HFFc6 (cell line): ENCODE measurements around the gene R3HCC1L. TPM values are rescaled to one million over a fixed set of nuclear protein-coding genes. Genes with fewer than 3 reads are reported as not detected.

Source experiments
- DNase-seq: peaks from one replicate; pipeline ENCODE4 v3.0.0-alpha.2; 2018
- H3K27ac Mint-ChIP-seq: 2 replicates; pipeline ENCODE4 v1.8.0; 2020; ENCODE audit warnings: mild to moderate bottlenecking, mixed read lengths
- H3K27me3 Mint-ChIP-seq: 2 replicates; pipeline ENCODE4 v1.8.0; 2021; ENCODE audit warnings: mild to moderate bottlenecking, moderate library complexity, mixed read lengths; ENCODE audit not compliant: insufficient read depth
- H3K36me3 Mint-ChIP-seq: 2 replicates; pipeline ENCODE4 v1.8.0; 2021; ENCODE audit warnings: low read depth, mixed read lengths
- H3K4me1 Mint-ChIP-seq: 2 replicates; pipeline ENCODE4 v1.8.0; 2020; ENCODE audit warnings: low read depth, mixed read lengths
- H3K4me3 Mint-ChIP-seq: 2 replicates; pipeline ENCODE4 v1.8.0; 2020; ENCODE audit warnings: mild to moderate bottlenecking, moderate library complexity, mixed read lengths
- H3K9me3 Mint-ChIP-seq: 2 replicates; pipeline ENCODE4 v1.8.0; 2020; ENCODE audit warnings: mild to moderate bottlenecking, mixed read lengths
- CTCF ChIP-seq: fragments of 200-600 bp; sonication (generic); IDR thresholded peaks from 2 replicates; pipeline ENCODE4 v1.5.0; 2021; ENCODE audit warnings: antibody characterized with exemption, mild to moderate bottlenecking
- long read RNA-seq: library from polyadenylated mRNA; unstranded; transcript quantifications from one replicate; pipeline ENCODE4 v2.0.0, GENCODE V29; 2019
- total RNA-seq, 6 experiments: library from RNA; stranded (reverse); fragmentation: NEBNext Ultra II Directional; extraction: Animal tissue kit (Norgen Biotek cat#: 25700); gene quantifications; 2 replicates in 1 of 6; 3 replicates in 5 of 6; pipeline ENCODE4 v1.2.3, GENCODE V29; 2021

Gene R3HCC1L
- 1 to 10 TPM; 7.4 to 8.1 (median 7.6) TPM for total RNA-seq
- long read RNA-seq, partial matches to known transcripts: 2 of 7 reads
- long read RNA-seq, other reads (novel, unspliced or antisense): 5 of 7 reads

GRCh38 chr10:98134431-98135221 is at the start of gene R3HCC1L:
R3HCC1L (plus strand) TSS chr10:98134657; CDS start chr10:98208115, 73,458 bp downstream.
- H3K27ac Mint-ChIP-seq: peak within 1 kb of the TSS; percentile 95
- H3K36me3 Mint-ChIP-seq: peaks cover 4% of the 10 kb centered on the region; the same call in 1 of the 2 replicates
- peaks cover 5% of the 10 kb centered on the region; the same call in 1 of the 2 replicates for H3K9me3 Mint-ChIP-seq
- H3K4me3 Mint-ChIP-seq: peak within 1 kb of the TSS; percentile 97
- peak; percentile 81 for DNase-seq
- H3K27me3 Mint-ChIP-seq: no peaks in the 10 kb centered on the region; the same call in 1 of the 2 replicates
- TF ChIP-seq CTCF: no peak
- H3K4me1 Mint-ChIP-seq: peaks cover 36% of the 10 kb centered on the region

DNA sequence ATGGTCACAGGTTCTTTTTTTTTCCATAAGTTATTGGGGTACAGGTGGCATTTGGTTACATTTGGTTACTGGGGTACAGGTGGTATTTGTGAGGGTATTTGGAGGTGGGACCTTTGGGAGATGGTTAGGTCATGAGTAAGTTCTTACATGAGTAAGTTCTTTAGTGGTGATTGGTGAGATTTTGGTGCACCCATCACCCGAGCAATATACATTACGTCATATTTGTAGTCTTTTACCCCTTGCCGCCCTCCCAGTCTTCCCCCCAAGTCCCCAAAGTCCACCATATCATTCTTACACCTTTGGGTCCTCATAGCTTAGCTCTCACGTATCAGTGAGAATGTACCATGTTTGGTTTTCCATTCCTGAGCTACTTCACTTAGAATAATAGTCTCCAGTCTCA is 49.2 kb upstream of the R3HCC1L start:
- no peak overlapping the region for H3K4me3 Mint-ChIP-seq
- no peaks in the 10 kb centered on the region for H3K9me3 Mint-ChIP-seq
- no peak for DNase-seq
- no peak for TF ChIP-seq CTCF
- peaks cover 14% of the 10 kb centered on the region for H3K27me3 Mint-ChIP-seq
- H3K4me1 Mint-ChIP-seq: no peaks in the 10 kb centered on the region
- H3K27ac Mint-ChIP-seq: no peak overlapping the region
- H3K36me3 Mint-ChIP-seq: no peaks in the 10 kb centered on the region

DNA sequence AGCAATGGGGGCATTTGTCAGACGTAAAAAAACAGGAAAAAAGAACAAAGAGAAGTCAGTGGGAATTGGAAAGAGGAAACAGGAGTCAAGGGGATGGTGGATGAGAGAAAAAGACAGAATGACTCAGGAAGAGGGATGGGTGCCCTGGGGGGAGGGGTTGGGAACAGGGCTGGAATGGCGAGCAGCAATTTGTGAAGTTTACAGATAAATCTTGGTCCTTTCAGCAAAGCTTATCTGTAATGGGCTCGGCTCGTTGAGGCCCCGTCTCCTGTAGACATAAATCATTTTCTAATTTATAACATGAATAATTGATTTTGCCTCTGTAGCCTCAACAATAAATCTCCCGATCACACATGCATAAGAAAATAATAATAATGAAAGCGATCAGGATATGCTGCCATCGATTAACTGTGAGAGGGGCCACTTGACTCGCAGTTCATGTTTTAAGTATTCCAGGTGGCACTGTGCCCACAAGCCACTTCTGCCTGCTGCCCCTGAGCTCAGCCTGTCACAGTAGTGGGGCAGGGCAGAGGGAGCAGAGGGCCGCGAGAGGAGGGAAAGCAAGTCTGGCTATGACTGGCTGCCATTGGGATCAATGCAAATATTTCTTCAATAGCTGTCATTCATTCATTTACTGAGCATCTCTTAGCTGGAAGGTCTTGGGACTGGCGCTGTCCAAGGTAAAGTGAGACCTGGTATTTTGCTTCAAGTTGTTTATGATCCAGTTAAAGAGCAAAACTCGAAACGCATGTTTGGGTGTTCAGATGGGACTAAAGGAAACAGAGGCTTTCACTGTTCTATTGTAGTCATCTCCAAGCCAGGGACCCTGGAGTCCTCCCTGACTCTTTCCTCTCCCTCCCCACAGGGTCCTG is 47.4 kb upstream of the R3HCC1L start:
- Mint-ChIP-seq H3K4me1 (no peaks in the 10 kb centered on the region), H3K36me3 (no peaks in the 10 kb centered on the region), H3K27me3 (peaks cover 8% of the 10 kb centered on the region), H3K27ac (no peak overlapping the region), H3K4me3 (no peak overlapping the region), H3K9me3 (no peaks in the 10 kb centered on the region)
- TF ChIP-seq CTCF: no peak
- no peak for DNase-seq

GRCh38 chr10:98088186-98088971 is 46.1 kb upstream of the R3HCC1L start:
- no peak for DNase-seq
- Mint-ChIP-seq H3K27me3 (peaks cover 5% of the 10 kb centered on the region), H3K4me3 (no peak overlapping the region), H3K4me1 (no peaks in the 10 kb centered on the region), H3K9me3 (no peaks in the 10 kb centered on the region), H3K36me3 (no peaks in the 10 kb centered on the region), H3K27ac (no peak overlapping the region)
- no peak for TF ChIP-seq CTCF

- no peak overlapping the region for H3K27ac Mint-ChIP-seq
- peaks cover 14% of the 10 kb centered on the region for H3K27me3 Mint-ChIP-seq
- no peaks in the 10 kb centered on the region for H3K9me3 Mint-ChIP-seq
- no peak for TF ChIP-seq CTCF
- H3K4me3 Mint-ChIP-seq: no peak overlapping the region
- DNase-seq: no peak
- H3K4me1 Mint-ChIP-seq: no peaks in the 10 kb centered on the region
- H3K36me3 Mint-ChIP-seq: no peaks in the 10 kb centered on the region
Measured at GRCh38 chr10:98090822-98091221, 43.6 kb upstream of the R3HCC1L start.
